Neural progenitor cell (in vitro differentiated cells): ENCODE data around the gene DPT. TPM values are rescaled to one million over a fixed set of nuclear protein-coding genes. Genes with fewer than 3 reads are reported as not detected.

Experiments
- DNase-seq: peaks from one replicate; pipeline ENCODE4 v3.0.0-alpha.2; 2016; ENCODE audit warnings: low spot score
- H2AFZ ChIP-seq: fragments of 200-600 bp; sonication (generic); replicated peaks from 2 replicates; pipeline ENCODE4 v1.6.1; 2016; ENCODE audit warnings: antibody characterized with exemption
- H3F3A ChIP-seq: fragments of 200-600 bp; sonication (generic); 2 replicates; pipeline ENCODE4 v1.6.1; 2016; ENCODE audit warnings: antibody characterized with exemption, low read depth
- H3K27ac ChIP-seq: fragments of 200-600 bp; sonication (generic); 2 replicates; pipeline ENCODE4 v1.5.1; 2016; ENCODE audit warnings: mild to moderate bottlenecking
- H3K27me3 ChIP-seq: fragments of 200-600 bp; sonication (generic); 2 replicates; pipeline ENCODE4 v1.6.1; 2016; ENCODE audit warnings: mild to moderate bottlenecking, moderate library complexity
- H3K36me3 ChIP-seq: fragments of 200-600 bp; sonication (generic); 2 replicates; pipeline ENCODE4 v1.5.1; 2016
- H3K4me1 ChIP-seq: fragments of 200-600 bp; sonication (generic); 2 replicates; pipeline ENCODE4 v1.6.1; 2016; ENCODE audit warnings: mixed run types
- H3K4me2 ChIP-seq: fragments of 200-600 bp; sonication (generic); 2 replicates; pipeline ENCODE4 v1.6.1; 2016
- H3K4me3 ChIP-seq: fragments of 200-600 bp; sonication (generic); 2 replicates; pipeline ENCODE4 v1.5.1; 2016
- H3K79me2 ChIP-seq: fragments of 200-600 bp; sonication (generic); 2 replicates; pipeline ENCODE4 v1.6.1; 2016; ENCODE audit warnings: low read depth
- H3K9ac ChIP-seq: fragments of 200-600 bp; sonication (generic); 2 replicates; pipeline ENCODE4 v1.6.1; 2016
- H3K9me3 ChIP-seq: fragments of 200-600 bp; sonication (generic); 2 replicates; pipeline ENCODE4 v1.5.1; 2016; ENCODE audit warnings: low read depth
- H4K20me1 ChIP-seq: fragments of 200-600 bp; sonication (generic); 2 replicates; pipeline ENCODE4 v1.6.1; 2016; ENCODE audit warnings: low read depth
- H3K27ac Mint-ChIP-seq: 3 replicates; pipeline ENCODE4 v1.8.0; 2021; ENCODE audit warnings: mixed read lengths
- H3K27me3 Mint-ChIP-seq: 2 replicates; pipeline ENCODE4 v1.8.0; 2022; ENCODE audit warnings: low read depth, mild to moderate bottlenecking, inconsistent platforms, moderate library complexity, mixed read lengths; ENCODE audit not compliant: insufficient read depth
- H3K36me3 Mint-ChIP-seq: 3 replicates; pipeline ENCODE4 v1.8.0; 2021; ENCODE audit warnings: mixed read lengths
- H3K4me1 Mint-ChIP-seq: 3 replicates; pipeline ENCODE4 v1.8.0; 2021; ENCODE audit warnings: mixed read lengths
- H3K4me3 Mint-ChIP-seq: 3 replicates; pipeline ENCODE4 v1.8.0; 2021; ENCODE audit warnings: mild to moderate bottlenecking, moderate library complexity, mixed read lengths
- H3K9me3 Mint-ChIP-seq: 3 replicates; pipeline ENCODE4 v1.8.0; 2020; ENCODE audit warnings: mixed read lengths
- CTCF ChIP-seq: fragments of 200-600 bp; sonication (generic); IDR thresholded peaks from 2 replicates; pipeline ENCODE4 v1.5.1; 2017; ENCODE audit warnings: antibody characterized with exemption, mild to moderate bottlenecking
- EZH2 ChIP-seq: fragments of 200-600 bp; sonication (generic); IDR thresholded peaks from 2 replicates; pipeline ENCODE4 v1.6.1; 2017; ENCODE audit warnings: antibody characterized with exemption, mild to moderate bottlenecking, moderate library complexity
- EZH2phosphoT487 ChIP-seq: fragments of 200-600 bp; sonication (generic); IDR thresholded peaks from 2 replicates; pipeline ENCODE4 v1.6.1; 2017; ENCODE audit warnings: antibody characterized with exemption
- total RNA-seq: library from RNA; depleted of rRNA; stranded (reverse); fragments of >200 nt; gene quantifications from 2 replicates; pipeline ENCODE4 v1.2.3, GENCODE V29; 2015; ENCODE audit warnings: low replicate concordance

DPT gene
- total RNA-seq, 1 donor from 2014 or later: not detected

GRCh38 chr1:168725060-168725459 is 3.9 kb downstream of the DPT start:
- Histone ChIP-seq H4K20me1 (no peaks in the 10 kb centered on the region), H3K9me3 (no peaks in the 10 kb centered on the region), H3K36me3 (no peaks in the 10 kb centered on the region), H3K27ac (no peak overlapping the region), H3K9ac (no peak overlapping the region), H3K4me2 (no peak overlapping the region), H3K27me3 (no peaks in the 10 kb centered on the region), H3K79me2 (no peaks in the 10 kb centered on the region), H2AFZ (no peak overlapping the region), H3K4me3 (no peak overlapping the region), H3K4me1 (no peaks in the 10 kb centered on the region), H3F3A (no peaks in the 10 kb centered on the region)
- Mint-ChIP-seq H3K27me3 (peaks cover 8% of the 10 kb centered on the region), H3K4me1 (no peaks in the 10 kb centered on the region), H3K36me3 (no peaks in the 10 kb centered on the region), H3K9me3 (peaks cover 3% of the 10 kb centered on the region), H3K4me3 (no peak overlapping the region), H3K27ac (no peak overlapping the region)
- no peak for DNase-seq
- TF ChIP-seq CTCF (no peak), EZH2phosphoT487 (no peak), EZH2 (no peak)

GRCh38 chr1:168723000-168723399 is 6.0 kb downstream of the DPT start:
- Histone ChIP-seq H3K9ac (no peak overlapping the region), H3K27ac (no peak overlapping the region), H3K4me1 (peaks cover 2% of the 10 kb centered on the region), H4K20me1 (no peaks in the 10 kb centered on the region), H3K36me3 (no peaks in the 10 kb centered on the region), H3K9me3 (no peaks in the 10 kb centered on the region), H3K4me2 (no peak overlapping the region), H3K79me2 (no peaks in the 10 kb centered on the region), H3K4me3 (no peak overlapping the region), H2AFZ (no peak overlapping the region), H3F3A (no peaks in the 10 kb centered on the region), H3K27me3 (no peaks in the 10 kb centered on the region)
- H3K4me1 Mint-ChIP-seq: no peaks in the 10 kb centered on the region
- H3K4me3 Mint-ChIP-seq: no peak overlapping the region
- H3K36me3 Mint-ChIP-seq: no peaks in the 10 kb centered on the region
- peaks cover 7% of the 10 kb centered on the region for H3K27me3 Mint-ChIP-seq
- H3K27ac Mint-ChIP-seq: no peak overlapping the region
- TF ChIP-seq CTCF: no peak
- no peak for DNase-seq
- peaks cover 3% of the 10 kb centered on the region for H3K9me3 Mint-ChIP-seq

GRCh38 chr1:168720839-168721238 is 8.2 kb downstream of the DPT start:
- no peak overlapping the region for H2AFZ ChIP-seq
- H3K27me3 ChIP-seq: no peaks in the 10 kb centered on the region
- peaks cover 3% of the 10 kb centered on the region for H3K27me3 Mint-ChIP-seq

More at GRCh38 chr1:168720839-168721238, 8.2 kb downstream of the DPT start:
- Histone ChIP-seq H3F3A (no peaks in the 10 kb centered on the region), H3K79me2 (no peaks in the 10 kb centered on the region), H4K20me1 (no peaks in the 10 kb centered on the region), H3K4me3 (no peak overlapping the region), H3K4me1 (peaks cover 9% of the 10 kb centered on the region), H3K27ac (no peak overlapping the region), H3K9me3 (no peaks in the 10 kb centered on the region), H3K4me2 (no peak overlapping the region), H3K36me3 (no peaks in the 10 kb centered on the region), H3K9ac (no peak overlapping the region)
- Mint-ChIP-seq H3K4me1 (no peaks in the 10 kb centered on the region), H3K9me3 (no peaks in the 10 kb centered on the region), H3K4me3 (no peak overlapping the region), H3K36me3 (no peaks in the 10 kb centered on the region), H3K27ac (no peak overlapping the region)
- TF ChIP-seq EZH2phosphoT487 (no peak), EZH2 (no peak), CTCF (no peak)
- DNase-seq: no peak
